Occipital lobe (tissue), 2 donors: ENCODE data around the gene CDCA3. TPM values are rescaled to one million over a fixed set of nuclear protein-coding genes. Genes with fewer than 3 reads are reported as not detected.

Source experiments
- DNase-seq: peaks from one replicate; lab custom pipeline; 2025; lab: John Stamatoyannopoulos, UW
- total RNA-seq: library from RNA; depleted of rRNA; stranded (reverse); fragments of >200 nt; gene quantifications from one replicate; pipeline ENCODE4 v1.2.3, GENCODE V29; 2014

The CDCA3 gene
- total RNA-seq, 1 donor from 2014 or later, result 3.9 TPM

- DNase-seq, result no peak
These were observed 2.5 kb upstream of the CDCA3 start for GRCh38 chr12:6853626-6854025.

- peak; percentile 50 for DNase-seq
These were observed 1.7 kb upstream of the CDCA3 start for GRCh38 chr12:6852651-6853354.

- peak; percentile 100 for DNase-seq
These were observed 1.0 kb upstream of the CDCA3 start, which contains the start of gene USP5 for GRCh38 chr12:6851921-6852650. Gene USP5, plus strand, starts transcription at chr12:6852150. Its CDS starts 30 bp downstream, at chr12:6852180.

- no peak for DNase-seq
These were observed 312 bp downstream of the CDCA3 start for GRCh38 chr12:6850796-6851152.

- no peak for DNase-seq
These were observed 1.0 kb downstream of the CDCA3 start for GRCh38 chr12:6849976-6850560.

GRCh38 chr12:6849427-6849826 is 1.7 kb downstream of the CDCA3 start:
- no peak for DNase-seq

- no peak for DNase-seq
These were observed 3.4 kb downstream of the CDCA3 start for GRCh38 chr12:6847676-6848075.

- DNase-seq, result no peak
These were observed 4.7 kb downstream of the CDCA3 start for GRCh38 chr12:6846316-6846869.

- no peak for DNase-seq
These were observed 5.7 kb downstream of the CDCA3 start for GRCh38 chr12:6845395-6845794.

- no peak for DNase-seq
These were observed 7.8 kb downstream of the CDCA3 start for GRCh38 chr12:6843118-6843902.

- DNase-seq, result no peak
These were observed 9.0 kb downstream of the CDCA3 start for GRCh38 chr12:6842075-6842474.

- no peak for DNase-seq
These were observed 10.1 kb downstream of the CDCA3 start, which contains the start of gene GNB3 for GRCh38 chr12:6840761-6841515. Gene GNB3, plus strand, starts transcription at chr12:6840925. Its CDS starts 363 bp downstream, at chr12:6841288.

GRCh38 chr12:6840330-6840729 is 10.8 kb downstream of the CDCA3 start:
- DNase-seq, result no peak

GRCh38 chr12:6839482-6840201 is 11.4 kb downstream of the CDCA3 start:
- DNase-seq, result no peak

- no peak for DNase-seq
These were observed 12.2 kb downstream of the CDCA3 start for GRCh38 chr12:6838854-6839253.

- no peak for DNase-seq
These were observed 13.6 kb downstream of the CDCA3 start for GRCh38 chr12:6837370-6838060.

GRCh38 chr12:6836851-6837250 is 14.2 kb downstream of the CDCA3 start:
- DNase-seq, result no peak

GRCh38 chr12:6834873-6835272 is 16.2 kb downstream of the CDCA3 start:
- no peak for DNase-seq

GRCh38 chr12:6834254-6834653 is 16.8 kb downstream of the CDCA3 start:
- DNase-seq, result no peak
